ENCODE results near the gene AGPS. TPM values are rescaled to one million over a fixed set of nuclear protein-coding genes. Genes with fewer than 3 reads are reported as not detected.
"Not testable (repeated sequence)": the region's sequence is repeated elsewhere in the genome, so short reads cannot be mapped to it uniquely, and the experiment has no call there.

Gene AGPS
- total RNA-seq (21.9 TPM), polyA plus RNA-seq (ENCODE audit: insufficient read depth in 1 of 8, insufficient read length in 8 of 8, low replicate concordance in 1 of 8) (10 to 100 TPM; 18.7 to 32.0 (median 27.3) TPM)
- long read RNA-seq, donor 1, full-length matches to known transcripts: 1 of 1 reads
- long read RNA-seq, donor 1, partial matches to known transcripts: 0 of 1 reads
- long read RNA-seq, donor 1, other reads (novel, unspliced or antisense): 0 of 1 reads
- long read RNA-seq, donor 2, full-length matches to known transcripts: 1 of 1 reads
- long read RNA-seq, donor 2, partial matches to known transcripts: 0 of 1 reads
- long read RNA-seq, donor 2, other reads (novel, unspliced or antisense): 0 of 1 reads
- long read RNA-seq, donor 3, full-length matches to known transcripts: 5 of 5 reads
- long read RNA-seq, donor 3, partial matches to known transcripts: 0 of 5 reads
- long read RNA-seq, donor 3, other reads (novel, unspliced or antisense): 0 of 5 reads
- long read RNA-seq, donor 4, full-length matches to known transcripts: 5 of 5 reads
- long read RNA-seq, donor 4, partial matches to known transcripts: 0 of 5 reads
- long read RNA-seq, donor 4, other reads (novel, unspliced or antisense): 0 of 5 reads
- long read RNA-seq, donor 5, full-length matches to known transcripts: 17 of 17 reads
- long read RNA-seq, donor 5, partial matches to known transcripts: 0 of 17 reads
- long read RNA-seq, donor 5, other reads (novel, unspliced or antisense): 0 of 17 reads
- long read RNA-seq, donor 6, full-length matches to known transcripts: 6 of 6 reads
- long read RNA-seq, donor 6, partial matches to known transcripts: 0 of 6 reads
- long read RNA-seq, donor 6, other reads (novel, unspliced or antisense): 0 of 6 reads
- long read RNA-seq, donor 7, full-length matches to known transcripts: 3 of 20 reads
- long read RNA-seq, donor 7, partial matches to known transcripts: 17 of 20 reads
- long read RNA-seq, donor 7, other reads (novel, unspliced or antisense): 0 of 20 reads
- long read RNA-seq, donor 8, full-length matches to known transcripts: 3 of 3 reads
- long read RNA-seq, donor 8, partial matches to known transcripts: 0 of 3 reads
- long read RNA-seq, donor 8, other reads (novel, unspliced or antisense): 0 of 3 reads
- long read RNA-seq, donor 9, full-length matches to known transcripts: 4 of 4 reads
- long read RNA-seq, donor 9, partial matches to known transcripts: 0 of 4 reads
- long read RNA-seq, donor 9, other reads (novel, unspliced or antisense): 0 of 4 reads
- long read RNA-seq, donor 10, full-length matches to known transcripts: 7 of 7 reads
- long read RNA-seq, donor 10, partial matches to known transcripts: 0 of 7 reads
- long read RNA-seq, donor 10, other reads (novel, unspliced or antisense): 0 of 7 reads
- long read RNA-seq, donor 11, full-length matches to known transcripts: 4 of 4 reads
- long read RNA-seq, donor 11, partial matches to known transcripts: 0 of 4 reads
- long read RNA-seq, donor 11, other reads (novel, unspliced or antisense): 0 of 4 reads

- no peaks in the 10 kb centered on the region for H3K27me3 ChIP-seq (ENCODE audit: control insufficient read depth, insufficient read depth, low read length)
- peak within 1 kb of the TSS; percentile 88 for H3K4me3 ChIP-seq (ENCODE audit: low read length)
- WGBS (ENCODE audit: insufficient coverage): 1% methylated on average over 75 of the region's 83 CpGs
- H3K4me1 ChIP-seq (ENCODE audit: control insufficient read depth, insufficient read depth, low read length): peaks cover 5% of the 10 kb centered on the region
- DNase-seq: peak; percentile 86
- peak within 1 kb of the TSS; percentile 59 for H3K27ac ChIP-seq (ENCODE audit: low read length)
- no peaks in the 10 kb centered on the region for H3K36me3 ChIP-seq (ENCODE audit: control insufficient read depth, insufficient read depth, low read length)
- no peaks in the 10 kb centered on the region for H3K9me3 ChIP-seq (replicated peaks; ENCODE audit: control insufficient read depth, low read depth, low read length)
These were observed at the start of gene AGPS for GRCh38 chr2:177392373-177393202. Gene AGPS (plus strand): TSS chr2:177392773. CDS start chr2:177392790, 17 bp downstream.

GRCh38 chr2:177343773-177344172 lies 48.8 kb upstream of the AGPS start:
- DNase-seq: no peak
- no peaks in the 10 kb centered on the region for H3K36me3 ChIP-seq (ENCODE audit: control insufficient read depth, insufficient read depth, low read length)
- no peaks in the 10 kb centered on the region for H3K9me3 ChIP-seq (replicated peaks; ENCODE audit: control insufficient read depth, low read depth, low read length)
- WGBS (ENCODE audit: insufficient coverage): 88% methylated on average over 4 of the region's 8 CpGs
- no peak overlapping the region for H3K27ac ChIP-seq (ENCODE audit: low read length)
- H3K27me3 ChIP-seq (ENCODE audit: control insufficient read depth, insufficient read depth, low read length): no peaks in the 10 kb centered on the region
- no peak overlapping the region for H3K4me3 ChIP-seq (ENCODE audit: low read length)
- no peaks in the 10 kb centered on the region for H3K4me1 ChIP-seq (ENCODE audit: control insufficient read depth, insufficient read depth, low read length)

- no CpG with 5 or more reads among the region's 1 CpG for WGBS (ENCODE audit: insufficient coverage)
- Histone ChIP-seq H3K27ac (ENCODE audit: low read length) (no peak overlapping the region), H3K27me3 (ENCODE audit: control insufficient read depth, insufficient read depth, low read length) (no peaks in the 10 kb centered on the region), H3K4me3 (ENCODE audit: low read length) (no peak overlapping the region), H3K4me1 (ENCODE audit: control insufficient read depth, insufficient read depth, low read length) (no peaks in the 10 kb centered on the region), H3K9me3 (replicated peaks; ENCODE audit: control insufficient read depth, low read depth, low read length) (no peaks in the 10 kb centered on the region), H3K36me3 (ENCODE audit: control insufficient read depth, insufficient read depth, low read length) (no peaks in the 10 kb centered on the region)
- DNase-seq: no peak
These were observed 48.3 kb upstream of the AGPS start for GRCh38 chr2:177344316-177344715.

- Histone ChIP-seq H3K36me3 (ENCODE audit: control insufficient read depth, insufficient read depth, low read length) (no peaks in the 10 kb centered on the region), H3K4me1 (ENCODE audit: control insufficient read depth, insufficient read depth, low read length) (no peaks in the 10 kb centered on the region), H3K9me3 (replicated peaks; ENCODE audit: control insufficient read depth, low read depth, low read length) (no peaks in the 10 kb centered on the region), H3K27me3 (ENCODE audit: control insufficient read depth, insufficient read depth, low read length) (no peaks in the 10 kb centered on the region), H3K4me3 (ENCODE audit: low read length) (no peak overlapping the region), H3K27ac (ENCODE audit: low read length) (no peak overlapping the region)
- WGBS (ENCODE audit: insufficient coverage): 62% methylated on average over 2 of the region's 5 CpGs
- no peak for DNase-seq
These were observed 46.4 kb upstream of the AGPS start for GRCh38 chr2:177346192-177346591.

- Histone ChIP-seq H3K9me3 (replicated peaks; ENCODE audit: control insufficient read depth, low read depth, low read length) (no peaks in the 10 kb centered on the region), H3K4me1 (ENCODE audit: control insufficient read depth, insufficient read depth, low read length) (peaks cover 4% of the 10 kb centered on the region), H3K27me3 (ENCODE audit: control insufficient read depth, insufficient read depth, low read length) (no peaks in the 10 kb centered on the region), H3K27ac (ENCODE audit: low read length) (no peak overlapping the region), H3K36me3 (ENCODE audit: control insufficient read depth, insufficient read depth, low read length) (no peaks in the 10 kb centered on the region), H3K4me3 (ENCODE audit: low read length) (no peak overlapping the region)
- no CpG with 5 or more reads among the region's 2 CpGs for WGBS (ENCODE audit: insufficient coverage)
- DNase-seq: no peak
These were observed 45.0 kb upstream of the AGPS start for GRCh38 chr2:177347570-177347969.

- H3K9me3 ChIP-seq (replicated peaks; ENCODE audit: control insufficient read depth, low read depth, low read length): no peaks in the 10 kb centered on the region
- H3K36me3 ChIP-seq (ENCODE audit: control insufficient read depth, insufficient read depth, low read length): no peaks in the 10 kb centered on the region
- DNase-seq: peak; percentile 56
- H3K4me3 ChIP-seq (ENCODE audit: low read length): no peak overlapping the region
- H3K27me3 ChIP-seq (ENCODE audit: control insufficient read depth, insufficient read depth, low read length): no peaks in the 10 kb centered on the region
- H3K27ac ChIP-seq (ENCODE audit: low read length): no peak overlapping the region
- 75% methylated on average over 1 of the region's 7 CpGs for WGBS (ENCODE audit: insufficient coverage)
- H3K4me1 ChIP-seq (ENCODE audit: control insufficient read depth, insufficient read depth, low read length): peaks cover 4% of the 10 kb centered on the region
These were observed 44.4 kb upstream of the AGPS start for GRCh38 chr2:177348118-177348654.

GRCh38 chr2:177348733-177349693 lies 43.6 kb upstream of the AGPS start:
- Histone ChIP-seq H3K27me3 (ENCODE audit: control insufficient read depth, insufficient read depth, low read length) (no peaks in the 10 kb centered on the region), H3K4me1 (ENCODE audit: control insufficient read depth, insufficient read depth, low read length) (peaks cover 4% of the 10 kb centered on the region), H3K4me3 (ENCODE audit: low read length) (no peak overlapping the region), H3K27ac (ENCODE audit: low read length) (no peak overlapping the region), H3K9me3 (replicated peaks; ENCODE audit: control insufficient read depth, low read depth, low read length) (no peaks in the 10 kb centered on the region), H3K36me3 (ENCODE audit: control insufficient read depth, insufficient read depth, low read length) (no peaks in the 10 kb centered on the region)
- WGBS (ENCODE audit: insufficient coverage): 95% methylated on average over 2 of the region's 3 CpGs
- DNase-seq: no peak

- DNase-seq; H3K4me3 ChIP-seq (ENCODE audit: low read length); H3K27ac ChIP-seq (ENCODE audit: low read length); H3K27me3 ChIP-seq (ENCODE audit: control insufficient read depth, insufficient read depth, low read length); H3K4me1 ChIP-seq (ENCODE audit: control insufficient read depth, insufficient read depth, low read length); H3K36me3 ChIP-seq (ENCODE audit: control insufficient read depth, insufficient read depth, low read length); H3K9me3 ChIP-seq (replicated peaks; ENCODE audit: control insufficient read depth, low read depth, low read length): not testable (repeated sequence)
- 86% methylated on average over 1 of the region's 1 CpG for whole genome bisulfite sequencing (ENCODE audit: insufficient coverage)
These were observed 41.9 kb upstream of the AGPS start for GRCh38 chr2:177350624-177351023.
